Sigmoid colon (tissue), 7 donors: ENCODE data around the gene DRC3. TPM values are rescaled to one million over a fixed set of nuclear protein-coding genes. Genes with fewer than 3 reads are reported as not detected.
A peak's percentile ranks its signal among the peaks of the same experiment; 100 is the strongest.

Experiments
- DNase-seq: peaks from one replicate; pipeline ENCODE4 v3.0.0-alpha.2; 2019
- H3K27ac ChIP-seq, 4 donors: fragments of 200-600 bp; sonication (generic); one replicate each; pipeline ENCODE4 v1.5.1; 2016 to 2019; ENCODE audit warnings: mild to moderate bottlenecking in 1 of 4
- H3K27me3 ChIP-seq, 3 donors: fragments of 200-600 bp; sonication (generic); one replicate each; pipeline ENCODE4 v1.5.1; 2019; ENCODE audit warnings: mild to moderate bottlenecking in 1 of 3
- H3K36me3 ChIP-seq, 4 donors: fragments of 200-600 bp; sonication (generic); one replicate each; pipeline ENCODE4 v1.5.1; 2016 to 2019
- H3K4me1 ChIP-seq, 4 donors: fragments of 200-600 bp; sonication (generic); one replicate each; pipeline ENCODE4 v1.5.1; 2017 to 2019
- H3K4me3 ChIP-seq, 4 donors: fragments of 200-600 bp; sonication (generic); one replicate each; pipeline ENCODE4 v1.5.1; 2017 to 2019; ENCODE audit warnings: mild to moderate bottlenecking in 2 of 4, moderate library complexity in 1 of 4
- H3K9me3 ChIP-seq, 4 donors: fragments of 200-600 bp in 3 of 4; sonication (generic) in 3 of 4; one replicate each; pipeline versions ENCODE4 v1.5.1 to v1.6.1; 2013 to 2019
- CTCF ChIP-seq, 4 experiments: fragments of 450-650 bp in 3 of 4; fragments of 200-600 bp in 1 of 4; IDR thresholded peaks; one replicate each; pipeline ENCODE4 v1.5.1; 2016 to 2019; ENCODE audit warnings: antibody characterized with exemption in 4 of 4, mild to moderate bottlenecking in 3 of 4, moderate library complexity in 2 of 4
- EP300 ChIP-seq, 4 donors: sonication (generic); formaldehyde crosslinking; IDR thresholded peaks; one replicate each; pipeline ENCODE4 v1.6.1; 2017; ENCODE audit warnings: antibody characterized with exemption in 4 of 4
- POLR2A ChIP-seq, 2 donors: fragments of 450-650 bp; IDR thresholded peaks; one replicate each; pipeline ENCODE4 v1.6.1; 2016; ENCODE audit warnings: antibody characterized with exemption in 2 of 2, mild to moderate bottlenecking in 2 of 2, moderate library complexity in 2 of 2
- POLR2AphosphoS5 ChIP-seq, 4 donors: sonication (generic); formaldehyde crosslinking; IDR thresholded peaks; one replicate each; pipeline ENCODE4 v1.6.1; 2017; ENCODE audit warnings: antibody characterized with exemption in 4 of 4
- WGBS, 2 donors: extraction: QIAGEN DNeasy Blood & Tissue Kit; methylation state at CpG; one replicate each; pipeline ENCODE4 v1.1.7; 2013; 5-methylcytosine and 5-hydroxymethylcytosine counted together
- intact Hi-C: fragments of 100-400 bp; cut with DNase I; formaldehyde crosslinking; loops from one replicate; pipeline ENCODE4 v1.15.1; 2023
- polyA plus RNA-seq, 3 donors: library from polyadenylated mRNA; stranded (reverse); fragments of 200-250 nt; gene quantifications; one replicate each; pipeline ENCODE4 v1.2.3, GENCODE V29; 2013
- total RNA-seq, 4 donors: library from RNA; depleted of rRNA; stranded (reverse); fragments of >200 nt; gene quantifications; one replicate each; pipeline ENCODE4 v1.1.0, GENCODE V29; 2016
- donor health status: healthy with polysubstance abuse.
- donor health status: Bipolar disorder and iron deficiency.
- donor health status: healthy.

The DRC3 gene
- total and polyA plus RNA-seq, 7 donors: 0.36 to 6.1 (median 1.6) TPM; not detected in 2

GRCh38 chr17:18038861-18039534 is 66.3 kb downstream of the DRC3 start, which contains the start of the genes ATPAF2 and GID4:
TSS of gene ATPAF2 (minus strand) at chr17:18039168. CDS start at chr17:18039013, 155 bp downstream.
TSS of gene GID4 (plus strand) at chr17:18039408. CDS start at chr17:18039465, 57 bp downstream.
- intact Hi-C loops: loop anchor here (2.0 to 5.0 kb wide), 4 partner anchors 67 to 358 kb away; partner anchors contain the start of genes DRC3, RAI1 and TOM1L2
- H3K4me3 ChIP-seq: peak within 1 kb of the TSS; percentile 80 to 96 (median 87)
- H3K27me3 ChIP-seq: no peaks in the 10 kb centered on the region
- peak within 1 kb of the TSS; percentile 84 to 91 (median 89) for H3K27ac ChIP-seq
- H3K36me3 ChIP-seq: no peaks in the 10 kb centered on the region
- TF ChIP-seq POLR2AphosphoS5 (IDR thresholded peaks at IDR 0.05): peak; percentile 54 to 81 (median 73)
- TF ChIP-seq CTCF (IDR thresholded peaks at IDR 0.05): no peak
- 0% methylated on average over 67 of the region's 67 CpGs for WGBS, 2 donors
- H3K4me1 ChIP-seq: peaks cover 0 to 45% (median 37%) of the 10 kb centered on the region in 4 donors
- DNase-seq: peak; percentile 100
- H3K9me3 ChIP-seq: no peaks in the 10 kb centered on the region

GRCh38 chr17:18039535-18040260 is 67.0 kb downstream of the DRC3 start:
- WGBS, 2 donors: 1% methylated on average over 81 of the region's 81 CpGs
- no peaks in the 10 kb centered on the region for H3K36me3 ChIP-seq
- peaks cover 0 to 45% (median 37%) of the 10 kb centered on the region in 4 donors for H3K4me1 ChIP-seq
- peak; percentile 74 for DNase-seq
- peak overlapping the region; percentile 84 to 91 (median 89) for H3K27ac ChIP-seq
- no peaks in the 10 kb centered on the region for H3K27me3 ChIP-seq
- intact Hi-C loops: loop anchor here (2.0 to 5.0 kb wide), 4 partner anchors 67 to 359 kb away; partner anchors contain the start of genes DRC3, RAI1 and TOM1L2
- no peak for TF ChIP-seq POLR2AphosphoS5 (IDR thresholded peaks at IDR 0.05)
- no peak for TF ChIP-seq EP300 (IDR thresholded peaks at IDR 0.05)
- TF ChIP-seq POLR2A (IDR thresholded peaks at IDR 0.05): no peak
- no peak for TF ChIP-seq CTCF (IDR thresholded peaks at IDR 0.05)
- H3K4me3 ChIP-seq: peak overlapping the region; percentile 80 to 96 (median 87)
- H3K9me3 ChIP-seq: no peaks in the 10 kb centered on the region

- Histone ChIP-seq H3K27me3 (no peaks in the 10 kb centered on the region), H3K4me3 (peak overlapping the region; percentile 80 to 96 (median 87)), H3K4me1 (peaks cover 0 to 45% (median 37%) of the 10 kb centered on the region in 4 donors), H3K9me3 (no peaks in the 10 kb centered on the region), H3K27ac (peak overlapping the region; percentile 84 to 91 (median 89)), H3K36me3 (peaks cover 0 to 7% (median 0%) of the 10 kb centered on the region in 4 donors)
- no peak for DNase-seq
- intact Hi-C loops: no loop called here
- 19 to 35% methylated on average over 6 of the region's 6 CpGs for WGBS, 2 donors
- no peak for TF ChIP-seq CTCF (IDR thresholded peaks at IDR 0.05)
- TF ChIP-seq EP300 (IDR thresholded peaks at IDR 0.05): no peak
- no peak for TF ChIP-seq POLR2AphosphoS5 (IDR thresholded peaks at IDR 0.05)
- TF ChIP-seq POLR2A (IDR thresholded peaks at IDR 0.05): no peak
Measured at GRCh38 chr17:18040261-18040858, 67.7 kb downstream of the DRC3 start.

GRCh38 chr17:18041776-18042175 is 69.1 kb downstream of the DRC3 start:
- WGBS, 2 donors: 42 to 48% methylated on average over 1 of the region's 1 CpG
- TF ChIP-seq EP300 (IDR thresholded peaks at IDR 0.05) (no peak), POLR2AphosphoS5 (IDR thresholded peaks at IDR 0.05) (no peak), CTCF (IDR thresholded peaks at IDR 0.05) (no peak), POLR2A (IDR thresholded peaks at IDR 0.05) (no peak)

More at GRCh38 chr17:18041776-18042175, 69.1 kb downstream of the DRC3 start:
- no peak overlapping the region for H3K4me3 ChIP-seq
- H3K36me3 ChIP-seq: peaks cover 0 to 17% (median 4%) of the 10 kb centered on the region in 4 donors
- H3K27ac ChIP-seq: no peak overlapping the region
- no peaks in the 10 kb centered on the region for H3K9me3 ChIP-seq
- DNase-seq: no peak
- H3K4me1 ChIP-seq: peaks cover 0 to 43% (median 37%) of the 10 kb centered on the region in 4 donors
- H3K27me3 ChIP-seq: no peaks in the 10 kb centered on the region
- intact Hi-C loops: no loop called here
